SU-DHL-6 (cell line): Measurements from ENCODE around the gene DSCAML1.

Source experiments
- CTCF ChIP-seq: fragments of 200-600 bp; sonication (generic); IDR thresholded peaks from one replicate; pipeline ENCODE4 v1.5.1; 2017; ENCODE audit warnings: antibody characterized with exemption, mild to moderate bottlenecking, low read length, moderate library complexity; ENCODE audit not compliant: insufficient read depth, poor library complexity, severe bottlenecking
- EZH2phosphoT487 ChIP-seq: fragments of 200-600 bp; sonication (generic), shearing (Covaris generic); conservative IDR thresholded peaks from 2 replicates; pipeline ENCODE4 v1.6.1; 2018; ENCODE audit warnings: mild to moderate bottlenecking, antibody characterized with exemption, low read length, moderate library complexity, mixed read lengths

DNA sequence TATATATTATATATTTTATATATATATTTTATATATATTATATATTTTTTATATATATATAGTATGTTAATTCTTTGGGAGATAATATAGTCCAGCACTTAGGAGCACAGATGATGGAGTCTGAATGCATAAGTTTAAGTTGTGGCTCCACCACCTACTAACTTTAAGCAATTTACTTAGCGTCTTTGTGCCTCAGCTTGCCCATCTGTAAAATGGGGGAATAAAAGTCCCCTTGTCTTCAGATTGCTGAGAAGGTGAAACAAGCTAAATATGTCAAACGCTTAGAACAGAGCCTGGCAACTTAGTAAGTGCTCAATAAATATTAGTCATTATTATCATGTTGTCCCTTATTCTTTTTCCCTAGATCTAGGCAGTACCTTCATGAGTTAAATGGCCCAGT, 27.5 kb downstream of the DSCAML1 start:
- TF ChIP-seq CTCF (no peak), EZH2phosphoT487 (no peak)
